Prostate gland (tissue), 2 donors: Measurements from ENCODE around the gene CFAP61. TPM values are rescaled to one million over a fixed set of nuclear protein-coding genes. Genes with fewer than 3 reads are reported as not detected.

Experiments
- DNase-seq: peaks from one replicate; pipeline ENCODE4 v3.0.0-alpha.2; 2019; ENCODE audit warnings: low spot score
- H3K27ac ChIP-seq, 2 donors: fragments of 200-600 bp; sonication (generic); 2 replicates each; pipeline ENCODE4 v1.5.1; 2017 to 2019
- H3K27me3 ChIP-seq: fragments of 200-600 bp; sonication (generic); replicated peaks from 2 replicates; pipeline ENCODE4 v1.5.1; 2019; ENCODE audit not compliant: insufficient read depth
- H3K36me3 ChIP-seq, 2 donors: fragments of 200-600 bp; sonication (generic); 1 replicate in 1 of 2; 2 replicates in 1 of 2; pipeline versions ENCODE4 v1.5.1 to v1.8.1; 2017 to 2019
- H3K4me1 ChIP-seq: fragments of 200-600 bp; sonication (generic); replicated peaks from 2 replicates; pipeline ENCODE4 v1.5.1; 2019
- H3K4me3 ChIP-seq, 2 donors: fragments of 200-600 bp; sonication (generic); 2 replicates each; pipeline ENCODE4 v1.5.1; 2017 to 2019
- H3K9me3 ChIP-seq: fragments of 200-600 bp; sonication (generic); 2 replicates; pipeline ENCODE4 v1.5.1; 2017
- POLR2A ChIP-seq: fragments of 450-650 bp; IDR thresholded peaks from one replicate; pipeline ENCODE4 v1.6.1; 2016; ENCODE audit warnings: antibody characterized with exemption, mild to moderate bottlenecking
- POLR2AphosphoS5 ChIP-seq: sonication (generic); formaldehyde crosslinking; IDR thresholded peaks from one replicate; pipeline ENCODE4 v1.6.1; 2017; ENCODE audit warnings: antibody characterized with exemption
- WGBS: methylation state at CpG from one replicate; pipeline ENCODE4 v1.1.5; 2018; 5-methylcytosine and 5-hydroxymethylcytosine counted together
- intact Hi-C: fragments of 100-400 bp; cut with DNase I; formaldehyde crosslinking; loops from one replicate; pipeline ENCODE4 v1.14.2; 2022
- total RNA-seq, 2 donors: library from RNA; depleted of rRNA; stranded (reverse); fragments of >200 nt; gene quantifications; one replicate each; pipeline ENCODE4 v1.1.0, GENCODE V29; 2016
- TF ChIP-seq, protein P1 (sequence below), 4 experiments: fragments of 200-600 bp in 2 of 4; fragments of 450-650 bp in 2 of 4; sonication (generic) in 2 of 4; IDR thresholded peaks; 1 replicate in 3 of 4; 2 replicates in 1 of 4; pipeline ENCODE4 v1.5.1; 2016 to 2019; ENCODE audit warnings: antibody characterized with exemption in 4 of 4, mild to moderate bottlenecking in 2 of 4, moderate library complexity in 2 of 4

Gene CFAP61
- total RNA-seq, 2 donors from 2014 or later: 0.14 to 8.1 TPM

DNA sequence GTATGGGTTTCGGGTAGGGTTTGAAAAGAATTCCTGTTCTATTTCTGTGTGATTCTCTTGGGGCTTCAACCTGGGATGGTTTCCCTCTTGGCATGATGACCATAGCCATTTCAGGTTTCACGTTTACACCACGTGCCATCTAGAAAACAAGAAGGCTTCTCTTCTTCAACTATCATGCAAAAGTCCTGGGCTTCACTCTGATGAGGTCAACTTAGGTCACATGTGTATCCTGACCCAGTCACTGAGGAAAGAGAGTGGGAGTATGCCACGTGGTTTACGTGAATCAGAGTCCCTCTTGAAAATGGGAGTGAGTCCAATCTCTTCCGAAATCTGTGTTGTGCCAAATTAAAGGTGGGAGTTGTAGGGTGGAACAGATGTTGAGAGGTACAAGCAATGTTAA, 174.2 kb downstream of the CFAP61 start:
- H3K4me3 ChIP-seq: no peak overlapping the region
- intact Hi-C loops: no loop called here
- TF ChIP-seq POLR2AphosphoS5 (no peak), POLR2A (no peak)
- TF ChIP-seq, protein P1, sequence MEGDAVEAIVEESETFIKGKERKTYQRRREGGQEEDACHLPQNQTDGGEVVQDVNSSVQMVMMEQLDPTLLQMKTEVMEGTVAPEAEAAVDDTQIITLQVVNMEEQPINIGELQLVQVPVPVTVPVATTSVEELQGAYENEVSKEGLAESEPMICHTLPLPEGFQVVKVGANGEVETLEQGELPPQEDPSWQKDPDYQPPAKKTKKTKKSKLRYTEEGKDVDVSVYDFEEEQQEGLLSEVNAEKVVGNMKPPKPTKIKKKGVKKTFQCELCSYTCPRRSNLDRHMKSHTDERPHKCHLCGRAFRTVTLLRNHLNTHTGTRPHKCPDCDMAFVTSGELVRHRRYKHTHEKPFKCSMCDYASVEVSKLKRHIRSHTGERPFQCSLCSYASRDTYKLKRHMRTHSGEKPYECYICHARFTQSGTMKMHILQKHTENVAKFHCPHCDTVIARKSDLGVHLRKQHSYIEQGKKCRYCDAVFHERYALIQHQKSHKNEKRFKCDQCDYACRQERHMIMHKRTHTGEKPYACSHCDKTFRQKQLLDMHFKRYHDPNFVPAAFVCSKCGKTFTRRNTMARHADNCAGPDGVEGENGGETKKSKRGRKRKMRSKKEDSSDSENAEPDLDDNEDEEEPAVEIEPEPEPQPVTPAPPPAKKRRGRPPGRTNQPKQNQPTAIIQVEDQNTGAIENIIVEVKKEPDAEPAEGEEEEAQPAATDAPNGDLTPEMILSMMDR (IDR thresholded peaks at IDR 0.05): no peak
- WGBS: 91% methylated on average over 6 of the region's 6 CpGs
- no peaks in the 10 kb centered on the region for H3K4me1 ChIP-seq
- no peak overlapping the region for H3K27ac ChIP-seq
- no peaks in the 10 kb centered on the region for H3K9me3 ChIP-seq
- no peak for DNase-seq
- H3K36me3 ChIP-seq: no peaks in the 10 kb centered on the region
- no peaks in the 10 kb centered on the region for H3K27me3 ChIP-seq

DNA sequence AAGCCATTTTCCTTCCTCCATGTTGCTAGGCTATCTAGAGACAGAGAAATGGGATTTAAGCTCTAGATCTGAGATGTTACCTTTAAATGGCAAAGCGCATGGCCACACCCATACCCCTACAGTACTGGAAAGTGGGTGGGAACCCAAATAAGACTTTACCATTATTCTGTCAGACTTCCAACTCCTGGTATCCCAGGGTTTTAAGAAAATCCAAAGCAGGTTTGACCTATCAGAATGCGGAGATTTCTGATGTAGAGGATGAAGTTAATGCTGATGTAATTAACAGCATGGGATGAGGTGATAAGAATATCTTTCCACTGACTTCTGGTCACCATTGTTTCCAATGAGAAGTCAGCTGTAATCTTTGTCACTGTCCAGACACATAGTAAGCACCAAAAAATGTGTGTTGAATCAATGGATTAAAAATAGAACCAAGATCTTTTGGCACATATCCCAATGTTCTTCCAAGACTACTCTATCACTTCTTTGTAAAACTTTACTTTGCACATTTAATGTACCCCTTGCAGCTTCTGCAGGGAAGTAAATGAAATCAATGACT, 174.8 kb downstream of the CFAP61 start:
- intact Hi-C loops: no loop called here
- WGBS: 96% methylated on average over 2 of the region's 2 CpGs
- TF ChIP-seq POLR2AphosphoS5 (no peak), POLR2A (no peak)
- TF ChIP-seq, protein P1 (IDR thresholded peaks at IDR 0.05): no peak
- H3K27me3 ChIP-seq: no peaks in the 10 kb centered on the region
- no peak for DNase-seq
- H3K36me3 ChIP-seq: no peaks in the 10 kb centered on the region
- no peak overlapping the region for H3K4me3 ChIP-seq
- no peaks in the 10 kb centered on the region for H3K4me1 ChIP-seq
- H3K9me3 ChIP-seq: no peaks in the 10 kb centered on the region
- H3K27ac ChIP-seq: no peak overlapping the region

GRCh38 chr20:20228351-20228750, 176.0 kb downstream of the CFAP61 start:
- Histone ChIP-seq H3K4me3 (no peak overlapping the region), H3K27ac (no peak overlapping the region), H3K9me3 (no peaks in the 10 kb centered on the region), H3K36me3 (no peaks in the 10 kb centered on the region), H3K27me3 (no peaks in the 10 kb centered on the region), H3K4me1 (no peaks in the 10 kb centered on the region)
- TF ChIP-seq, protein P1 (IDR thresholded peaks at IDR 0.05): no peak
- TF ChIP-seq POLR2AphosphoS5 (no peak), POLR2A (no peak)
- intact Hi-C loops: no loop called here
- DNase-seq: no peak

GRCh38 chr20:20229595-20229994, 177.3 kb downstream of the CFAP61 start:
- H3K27me3 ChIP-seq: no peaks in the 10 kb centered on the region
- intact Hi-C loops: no loop called here
- no peaks in the 10 kb centered on the region for H3K36me3 ChIP-seq
- H3K9me3 ChIP-seq: no peaks in the 10 kb centered on the region
- H3K4me1 ChIP-seq: no peaks in the 10 kb centered on the region
- DNase-seq: no peak
- no peak for TF ChIP-seq POLR2AphosphoS5
- no peak for TF ChIP-seq POLR2A
- TF ChIP-seq, protein P1 (IDR thresholded peaks at IDR 0.05): no peak
- no peak overlapping the region for H3K4me3 ChIP-seq
- WGBS: 83% methylated on average over 5 of the region's 5 CpGs
- H3K27ac ChIP-seq: no peak overlapping the region

DNA sequence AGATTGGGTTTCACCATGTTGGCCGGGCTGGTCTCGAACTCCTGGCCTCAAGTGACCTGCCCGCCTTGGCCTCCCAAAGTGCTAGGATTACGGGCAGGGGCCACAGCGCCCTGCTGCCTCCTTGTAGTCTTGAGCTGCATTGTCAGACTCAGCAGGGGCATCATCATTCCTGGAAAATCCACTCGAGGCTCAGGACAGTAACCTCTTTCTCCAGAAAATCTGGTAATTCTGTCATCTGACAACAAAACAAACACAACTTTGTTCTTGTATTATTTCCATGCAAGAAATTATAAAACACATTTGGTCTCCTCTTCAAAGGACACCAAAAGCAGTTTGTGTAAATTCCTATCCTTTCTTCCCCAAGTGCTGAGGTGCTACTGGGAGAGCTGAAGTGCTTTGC, 178.4 kb downstream of the CFAP61 start:
- TF ChIP-seq, protein P1 (IDR thresholded peaks at IDR 0.05): no peak
- TF ChIP-seq POLR2AphosphoS5 (no peak), POLR2A (no peak)
- Histone ChIP-seq H3K4me1 (no peaks in the 10 kb centered on the region), H3K27me3 (no peaks in the 10 kb centered on the region), H3K4me3 (no peak overlapping the region), H3K27ac (no peak overlapping the region), H3K36me3 (no peaks in the 10 kb centered on the region), H3K9me3 (no peaks in the 10 kb centered on the region)
- 91% methylated on average over 6 of the region's 6 CpGs for WGBS
- no peak for DNase-seq
- intact Hi-C loops: no loop called here
